GM13977 (cell line): ENCODE results near the gene CUX1.

ENCODE experiments used
- DNase-seq: peaks from one replicate; pipeline ENCODE4 v3.0.0; 2012; ENCODE audit warnings: low spot score
- CTCF ChIP-seq: IDR thresholded peaks from 2 replicates; pipeline ENCODE4 v1.5.1; 2012; ENCODE audit warnings: mild to moderate bottlenecking, control low read depth; ENCODE audit not compliant: insufficient read depth; ENCODE audit errors: extremely low read depth, missing control alignments
- in situ Hi-C: fragments of 300-500 bp; cut with MboI; formaldehyde crosslinking; loops from one replicate; pipeline ENCODE4 v1.12.0; 2022; ENCODE audit warnings: low sequenced_read_pairs, low pct_unique_long_range_greater_than_20kb, mixed read lengths, inconsistent platforms; ENCODE audit not compliant: unreplicated experiment

CUX1 gene

GRCh38 chr7:102190776-102191350, 373.4 kb downstream of the CUX1 start:
- in situ Hi-C loops, result no loop called here
- no peak for TF ChIP-seq CTCF
- DNase-seq, result no peak

GRCh38 chr7:102191556-102192379, 374.3 kb downstream of the CUX1 start:
- no peak for DNase-seq
- no peak for TF ChIP-seq CTCF
- in situ Hi-C loops, result no loop called here

DNA sequence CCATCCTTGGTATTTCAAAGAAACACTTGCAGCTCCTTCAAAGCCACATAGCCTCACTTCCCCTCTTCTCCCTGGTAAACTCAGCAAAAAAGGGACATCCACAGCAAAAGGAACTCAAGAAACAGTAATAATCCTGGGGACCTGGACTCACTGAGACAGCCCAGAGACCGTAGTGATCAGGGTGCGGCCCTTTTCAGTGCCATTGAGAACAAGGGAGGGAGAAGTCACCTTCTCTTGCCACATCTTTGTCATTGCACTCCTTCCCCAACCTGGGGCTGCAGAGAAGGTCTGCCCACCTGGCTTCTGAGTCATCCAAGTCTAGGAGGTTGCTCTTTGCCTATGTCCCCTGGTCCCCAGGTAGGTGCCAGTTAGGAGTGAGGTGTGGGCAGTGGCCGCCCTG, 375.4 kb downstream of the CUX1 start:
- in situ Hi-C loops, result no loop called here
- no peak for DNase-seq

DNA sequence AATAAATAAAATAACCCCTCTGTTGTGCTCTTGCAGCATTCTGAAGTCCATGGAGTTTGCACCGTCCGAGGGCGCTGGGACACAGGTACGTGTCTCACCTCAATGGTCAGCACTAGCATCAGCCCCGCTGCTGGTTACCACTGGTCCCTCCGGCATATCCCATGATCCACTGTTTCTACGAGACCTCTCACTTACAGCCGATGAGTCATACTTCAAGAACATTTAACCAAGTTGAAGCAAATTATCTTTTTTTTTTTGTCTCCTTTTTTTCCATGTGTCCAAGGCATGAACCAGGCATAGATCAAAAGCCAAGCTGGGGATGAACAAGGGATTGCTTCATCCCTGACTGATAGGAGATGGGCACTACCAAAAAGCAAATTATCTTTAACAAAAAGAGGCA, 376.4 kb downstream of the CUX1 start:
- no peak for DNase-seq
- TF ChIP-seq CTCF, result no peak
- in situ Hi-C loops, result no loop called here

More for the DNA sequence above, 375.4 kb downstream of the CUX1 start:
- no peak for TF ChIP-seq CTCF

GRCh38 chr7:102195361-102195760, 377.9 kb downstream of the CUX1 start:
- in situ Hi-C loops, result no loop called here
- no peak for DNase-seq
- TF ChIP-seq CTCF, result no peak

GRCh38 chr7:102196028-102196427, 378.6 kb downstream of the CUX1 start:
- no peak for DNase-seq
- in situ Hi-C loops, result no loop called here
- no peak for TF ChIP-seq CTCF

DNA sequence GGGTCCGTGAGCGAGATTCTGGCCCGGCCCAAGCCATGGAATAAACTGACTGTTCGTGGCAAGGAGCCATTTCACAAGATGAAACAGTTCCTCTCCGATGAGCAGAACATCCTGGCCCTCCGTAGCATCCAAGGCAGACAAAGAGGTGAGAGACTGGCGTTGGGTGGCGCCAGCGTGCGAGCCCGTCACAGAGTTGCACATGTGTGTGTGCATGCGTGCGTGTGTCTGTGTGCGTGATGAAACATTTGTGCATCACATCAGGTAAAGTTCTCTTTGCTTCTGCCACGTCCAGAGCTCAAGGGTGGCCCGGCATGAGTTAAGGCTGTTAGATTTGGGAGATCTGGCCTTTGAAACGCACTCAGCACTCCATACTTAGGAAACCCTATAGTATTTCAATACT, 379.7 kb downstream of the CUX1 start:
- TF ChIP-seq CTCF, result no peak
- in situ Hi-C loops, result no loop called here
- DNase-seq, result no peak
